Measurements from ENCODE around the gene EGR4.

EGR4 gene

GRCh38 chr2:73291093-73291460 lies 2.3 kb downstream of the EGR4 start:
- no peak overlapping the region for H3K4me3 ChIP-seq (ENCODE audit: low read depth, low read length)
- TF ChIP-seq CTCF (IDR thresholded peaks at IDR 0.05; ENCODE audit: control insufficient read depth, extremely low read depth, insufficient read depth) = no peak
- DNase-seq (ENCODE audit: low read depth) = no peak

DNA sequence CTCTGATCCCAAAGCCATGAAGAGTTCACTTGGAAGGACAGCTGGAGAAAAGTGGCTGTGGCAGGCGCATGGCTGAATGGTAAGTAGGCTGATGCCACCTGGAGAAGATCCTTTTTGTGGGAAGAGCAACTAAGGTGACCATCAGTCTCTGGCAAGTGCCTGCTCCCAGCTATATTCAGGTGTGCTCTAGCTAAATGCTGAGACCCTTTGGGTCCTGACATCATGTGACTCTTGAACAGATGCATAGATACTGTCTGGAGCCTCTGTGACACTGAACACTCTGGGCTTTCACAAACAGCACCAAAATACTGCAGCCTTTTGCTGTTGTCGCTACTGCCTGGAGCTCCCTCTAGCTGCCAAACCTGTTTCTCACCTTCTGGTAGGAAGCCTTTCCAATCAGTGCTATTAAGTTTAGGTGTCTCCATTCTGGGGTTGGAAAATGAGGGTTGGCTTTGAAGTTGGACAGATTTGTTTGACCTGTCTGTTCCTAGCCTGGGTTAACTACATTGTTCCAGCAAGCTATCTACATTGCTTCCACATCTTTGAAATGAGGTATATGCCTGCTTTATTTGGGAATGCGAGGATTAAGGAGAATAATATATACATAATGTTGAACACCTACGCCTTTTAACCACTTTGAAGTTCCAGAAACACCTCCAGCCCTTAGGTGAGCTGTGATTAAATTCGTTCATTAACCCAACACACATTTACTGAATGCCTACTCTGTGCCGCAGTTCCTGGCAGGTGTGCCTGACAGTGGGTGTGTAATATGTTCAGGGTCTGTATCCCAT lies 3.1 kb downstream of the EGR4 start:
- peak; percentile 66 for TF ChIP-seq CTCF (IDR thresholded peaks at IDR 0.05; ENCODE audit: control insufficient read depth, extremely low read depth, insufficient read depth)
- no peak for DNase-seq (ENCODE audit: low read depth)

DNA sequence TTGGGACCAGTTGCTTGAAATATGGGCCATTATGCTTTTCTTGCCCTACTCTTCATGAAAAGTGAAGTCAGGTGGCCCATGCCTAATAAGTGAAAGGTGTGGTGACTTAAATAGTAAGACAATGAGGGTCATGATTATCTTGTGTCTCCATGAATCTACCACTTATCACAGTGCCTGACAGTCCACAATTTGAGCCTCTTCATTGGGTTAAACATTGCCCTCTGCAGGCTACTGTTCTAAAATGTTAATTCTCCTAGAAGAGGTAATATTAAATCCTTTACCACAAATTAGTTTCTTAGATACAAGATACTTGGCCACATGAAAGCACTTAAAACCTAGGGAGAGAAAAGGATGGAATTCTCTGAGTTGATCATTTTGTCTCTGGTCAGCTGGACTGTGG lies 4.0 kb downstream of the EGR4 start:
- no peak overlapping the region for H3K4me3 ChIP-seq (ENCODE audit: low read depth, low read length)
- no peak for DNase-seq (ENCODE audit: low read depth)
- no peak for TF ChIP-seq CTCF (IDR thresholded peaks at IDR 0.05; ENCODE audit: control insufficient read depth, extremely low read depth, insufficient read depth)

More for the DNA sequence above, 3.1 kb downstream of the EGR4 start:
- no peak overlapping the region for H3K4me3 ChIP-seq (ENCODE audit: low read depth, low read length)

- no peak for TF ChIP-seq CTCF (IDR thresholded peaks at IDR 0.05; ENCODE audit: control insufficient read depth, extremely low read depth, insufficient read depth)
- no peak for DNase-seq (ENCODE audit: low read depth)
- no peak overlapping the region for H3K4me3 ChIP-seq (ENCODE audit: low read depth, low read length)
Measured at GRCh38 chr2:73286134-73286655, 7.2 kb downstream of the EGR4 start.

DNA sequence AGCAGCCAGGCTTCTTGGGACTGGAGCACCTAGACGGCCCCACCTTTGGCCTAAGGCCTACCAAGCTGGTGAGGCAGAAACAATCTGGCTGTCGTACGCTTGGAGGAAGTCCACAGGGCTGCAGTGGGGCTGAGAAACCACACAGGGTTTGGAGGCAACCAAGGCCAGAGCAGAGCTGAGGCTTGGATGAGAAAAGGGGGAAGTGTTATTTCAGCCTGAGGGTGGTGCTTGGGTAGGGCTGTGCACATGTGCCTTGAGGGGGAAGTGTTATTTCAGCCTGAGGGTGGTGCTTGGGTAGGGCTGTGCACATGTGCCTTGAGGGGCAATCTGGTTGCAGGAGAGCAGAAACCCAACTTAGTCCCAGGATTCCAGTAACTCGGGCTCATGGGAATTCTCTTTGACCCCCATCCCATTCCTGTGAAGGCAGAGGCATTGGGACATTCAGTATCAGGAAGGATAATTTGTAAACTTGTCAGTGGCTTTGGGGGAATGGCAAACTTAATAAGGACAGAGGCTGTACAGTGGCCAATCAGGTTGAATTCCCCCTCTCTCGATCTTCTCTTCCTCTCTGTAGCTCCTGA lies 8.1 kb downstream of the EGR4 start:
- no peak for DNase-seq (ENCODE audit: low read depth)
- peak overlapping the region; percentile 65 for H3K4me3 ChIP-seq (ENCODE audit: low read depth, low read length)
- no peak for TF ChIP-seq CTCF (IDR thresholded peaks at IDR 0.05; ENCODE audit: control insufficient read depth, extremely low read depth, insufficient read depth)

DNA sequence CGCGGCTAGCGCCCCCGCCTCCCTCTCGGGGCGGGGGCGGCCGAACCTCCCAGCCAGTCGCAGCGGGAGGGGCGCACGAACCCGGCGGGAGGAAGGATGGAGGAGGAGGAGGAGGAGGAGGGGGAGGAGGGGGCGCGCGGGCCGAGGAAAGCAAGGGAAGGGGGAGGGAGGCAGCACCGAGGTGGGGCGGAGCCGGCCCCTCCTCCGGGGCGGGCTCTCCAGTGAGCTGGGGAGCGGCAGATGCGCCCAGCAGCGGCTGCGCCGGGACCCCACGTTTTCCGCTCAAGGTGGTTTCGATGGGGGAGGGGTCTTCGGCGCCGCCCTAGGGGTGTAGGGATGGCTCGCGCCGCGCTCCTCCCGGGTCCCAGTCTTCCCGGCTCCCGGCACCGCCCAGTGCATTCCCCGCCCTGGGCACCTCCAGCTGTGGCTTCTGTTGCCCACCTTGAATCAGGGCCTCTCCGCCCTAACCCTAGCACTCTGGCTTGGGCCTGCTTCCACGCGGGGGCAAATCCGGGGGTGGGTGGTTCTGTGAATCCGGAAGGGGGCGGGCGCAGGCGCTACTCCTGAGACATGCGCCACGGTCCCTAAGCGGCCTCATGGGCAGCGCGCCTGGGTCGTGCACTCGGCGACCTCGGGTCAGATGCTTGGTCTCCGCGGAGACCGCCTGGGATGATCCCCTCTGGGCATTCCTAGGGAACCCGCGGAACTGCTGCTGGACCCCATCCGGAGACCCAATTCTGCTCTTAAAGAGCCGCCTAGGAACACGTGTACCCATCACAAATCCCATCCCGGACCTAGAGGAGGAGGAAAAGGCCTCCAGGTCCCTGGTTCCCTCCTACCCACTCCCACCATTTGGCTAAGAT lies 8.8 kb downstream of the EGR4 start, which contains the start of gene FBXO41:
TSS of gene FBXO41 (minus strand) at position 183 of the 863 bp plus-strand sequence. CDS start 14,848 bp downstream, outside the sequence.
- TF ChIP-seq CTCF (IDR thresholded peaks at IDR 0.05; ENCODE audit: control insufficient read depth, extremely low read depth, insufficient read depth) = no peak
- H3K4me3 ChIP-seq (ENCODE audit: low read depth, low read length) = peak within 1 kb of the TSS; percentile 65
- DNase-seq (ENCODE audit: low read depth) = no peak

Measured in LNCaP clone FGC (cell line).